Measurements from ENCODE around the gene MED27. TPM values are rescaled to one million over a fixed set of nuclear protein-coding genes. Genes with fewer than 3 reads are reported as not detected.

Gene MED27
- total and polyA plus RNA-seq, 2 of the 8 experiments (the other 6 are each of a cell fraction or from before 2014, with no cell fraction given), result 29.9 to 56.5 TPM

DNA sequence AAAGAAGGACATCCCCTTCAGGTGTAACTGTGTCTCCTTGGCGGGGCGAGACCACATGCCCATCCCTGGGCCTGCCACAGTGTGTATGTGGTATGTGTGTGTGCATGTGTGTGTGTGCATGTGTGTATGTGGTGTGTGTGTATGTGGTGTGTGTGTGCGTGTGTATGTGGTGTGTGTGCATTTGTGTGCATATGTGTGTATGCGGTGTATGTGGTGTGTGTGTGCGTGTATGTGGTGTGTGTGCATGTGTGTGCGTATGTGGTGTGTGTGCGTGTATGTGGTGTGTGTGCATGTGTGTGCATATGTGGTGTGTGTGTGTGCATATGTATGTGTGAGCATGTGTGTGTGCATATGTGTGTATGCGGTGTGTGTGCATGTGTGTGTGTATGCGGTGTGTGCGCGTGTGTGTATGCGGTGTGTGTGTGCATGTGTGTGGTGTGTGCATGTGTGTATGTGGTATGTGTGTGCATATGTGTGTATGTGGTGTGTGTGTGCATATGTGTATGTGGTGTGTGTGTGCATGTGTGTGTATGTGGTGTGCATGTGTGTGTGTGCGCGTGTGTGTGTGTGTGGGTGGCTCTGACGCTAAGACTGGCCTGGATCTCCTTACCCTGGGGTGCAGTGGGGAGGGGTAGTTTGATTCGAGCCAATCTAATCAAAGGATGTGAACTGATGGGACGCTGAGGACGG, 231.9 kb downstream of the MED27 start (continued):
- TF ChIP-seq, protein P1, sequence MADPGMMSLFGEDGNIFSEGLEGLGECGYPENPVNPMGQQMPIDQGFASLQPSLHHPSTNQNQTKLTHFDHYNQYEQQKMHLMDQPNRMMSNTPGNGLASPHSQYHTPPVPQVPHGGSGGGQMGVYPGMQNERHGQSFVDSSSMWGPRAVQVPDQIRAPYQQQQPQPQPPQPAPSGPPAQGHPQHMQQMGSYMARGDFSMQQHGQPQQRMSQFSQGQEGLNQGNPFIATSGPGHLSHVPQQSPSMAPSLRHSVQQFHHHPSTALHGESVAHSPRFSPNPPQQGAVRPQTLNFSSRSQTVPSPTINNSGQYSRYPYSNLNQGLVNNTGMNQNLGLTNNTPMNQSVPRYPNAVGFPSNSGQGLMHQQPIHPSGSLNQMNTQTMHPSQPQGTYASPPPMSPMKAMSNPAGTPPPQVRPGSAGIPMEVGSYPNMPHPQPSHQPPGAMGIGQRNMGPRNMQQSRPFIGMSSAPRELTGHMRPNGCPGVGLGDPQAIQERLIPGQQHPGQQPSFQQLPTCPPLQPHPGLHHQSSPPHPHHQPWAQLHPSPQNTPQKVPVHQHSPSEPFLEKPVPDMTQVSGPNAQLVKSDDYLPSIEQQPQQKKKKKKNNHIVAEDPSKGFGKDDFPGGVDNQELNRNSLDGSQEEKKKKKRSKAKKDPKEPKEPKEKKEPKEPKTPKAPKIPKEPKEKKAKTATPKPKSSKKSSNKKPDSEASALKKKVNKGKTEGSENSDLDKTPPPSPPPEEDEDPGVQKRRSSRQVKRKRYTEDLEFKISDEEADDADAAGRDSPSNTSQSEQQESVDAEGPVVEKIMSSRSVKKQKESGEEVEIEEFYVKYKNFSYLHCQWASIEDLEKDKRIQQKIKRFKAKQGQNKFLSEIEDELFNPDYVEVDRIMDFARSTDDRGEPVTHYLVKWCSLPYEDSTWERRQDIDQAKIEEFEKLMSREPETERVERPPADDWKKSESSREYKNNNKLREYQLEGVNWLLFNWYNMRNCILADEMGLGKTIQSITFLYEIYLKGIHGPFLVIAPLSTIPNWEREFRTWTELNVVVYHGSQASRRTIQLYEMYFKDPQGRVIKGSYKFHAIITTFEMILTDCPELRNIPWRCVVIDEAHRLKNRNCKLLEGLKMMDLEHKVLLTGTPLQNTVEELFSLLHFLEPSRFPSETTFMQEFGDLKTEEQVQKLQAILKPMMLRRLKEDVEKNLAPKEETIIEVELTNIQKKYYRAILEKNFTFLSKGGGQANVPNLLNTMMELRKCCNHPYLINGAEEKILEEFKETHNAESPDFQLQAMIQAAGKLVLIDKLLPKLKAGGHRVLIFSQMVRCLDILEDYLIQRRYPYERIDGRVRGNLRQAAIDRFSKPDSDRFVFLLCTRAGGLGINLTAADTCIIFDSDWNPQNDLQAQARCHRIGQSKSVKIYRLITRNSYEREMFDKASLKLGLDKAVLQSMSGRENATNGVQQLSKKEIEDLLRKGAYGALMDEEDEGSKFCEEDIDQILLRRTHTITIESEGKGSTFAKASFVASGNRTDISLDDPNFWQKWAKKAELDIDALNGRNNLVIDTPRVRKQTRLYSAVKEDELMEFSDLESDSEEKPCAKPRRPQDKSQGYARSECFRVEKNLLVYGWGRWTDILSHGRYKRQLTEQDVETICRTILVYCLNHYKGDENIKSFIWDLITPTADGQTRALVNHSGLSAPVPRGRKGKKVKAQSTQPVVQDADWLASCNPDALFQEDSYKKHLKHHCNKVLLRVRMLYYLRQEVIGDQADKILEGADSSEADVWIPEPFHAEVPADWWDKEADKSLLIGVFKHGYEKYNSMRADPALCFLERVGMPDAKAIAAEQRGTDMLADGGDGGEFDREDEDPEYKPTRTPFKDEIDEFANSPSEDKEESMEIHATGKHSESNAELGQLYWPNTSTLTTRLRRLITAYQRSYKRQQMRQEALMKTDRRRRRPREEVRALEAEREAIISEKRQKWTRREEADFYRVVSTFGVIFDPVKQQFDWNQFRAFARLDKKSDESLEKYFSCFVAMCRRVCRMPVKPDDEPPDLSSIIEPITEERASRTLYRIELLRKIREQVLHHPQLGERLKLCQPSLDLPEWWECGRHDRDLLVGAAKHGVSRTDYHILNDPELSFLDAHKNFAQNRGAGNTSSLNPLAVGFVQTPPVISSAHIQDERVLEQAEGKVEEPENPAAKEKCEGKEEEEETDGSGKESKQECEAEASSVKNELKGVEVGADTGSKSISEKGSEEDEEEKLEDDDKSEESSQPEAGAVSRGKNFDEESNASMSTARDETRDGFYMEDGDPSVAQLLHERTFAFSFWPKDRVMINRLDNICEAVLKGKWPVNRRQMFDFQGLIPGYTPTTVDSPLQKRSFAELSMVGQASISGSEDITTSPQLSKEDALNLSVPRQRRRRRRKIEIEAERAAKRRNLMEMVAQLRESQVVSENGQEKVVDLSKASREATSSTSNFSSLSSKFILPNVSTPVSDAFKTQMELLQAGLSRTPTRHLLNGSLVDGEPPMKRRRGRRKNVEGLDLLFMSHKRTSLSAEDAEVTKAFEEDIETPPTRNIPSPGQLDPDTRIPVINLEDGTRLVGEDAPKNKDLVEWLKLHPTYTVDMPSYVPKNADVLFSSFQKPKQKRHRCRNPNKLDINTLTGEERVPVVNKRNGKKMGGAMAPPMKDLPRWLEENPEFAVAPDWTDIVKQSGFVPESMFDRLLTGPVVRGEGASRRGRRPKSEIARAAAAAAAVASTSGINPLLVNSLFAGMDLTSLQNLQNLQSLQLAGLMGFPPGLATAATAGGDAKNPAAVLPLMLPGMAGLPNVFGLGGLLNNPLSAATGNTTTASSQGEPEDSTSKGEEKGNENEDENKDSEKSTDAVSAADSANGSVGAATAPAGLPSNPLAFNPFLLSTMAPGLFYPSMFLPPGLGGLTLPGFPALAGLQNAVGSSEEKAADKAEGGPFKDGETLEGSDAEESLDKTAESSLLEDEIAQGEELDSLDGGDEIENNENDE (IDR thresholded peaks at IDR 0.05; ENCODE audit: insufficient replicate concordance, low read length), result no peak
- no peak for TF ChIP-seq CHD1 (IDR thresholded peaks at IDR 0.05; ENCODE audit: low read depth, low read length)
